HG03175 (cell line): ENCODE measurements around the gene RSF1.

Experiments used
- ATAC-seq: cut with Tn5 transposase; IDR thresholded peaks from one replicate; pipeline ENCODE4 v1.9.1; 2021; ENCODE audit warnings: mild to moderate bottlenecking, moderate library complexity; ENCODE audit not compliant: unreplicated experiment

The RSF1 gene

GRCh38 chr11:77750394-77751156 lies 69.9 kb downstream of the RSF1 start:
- no peak for ATAC-seq

GRCh38 chr11:77749232-77749631 lies 71.3 kb downstream of the RSF1 start:
- no peak for ATAC-seq

- ATAC-seq = no peak
These were observed 72.3 kb downstream of the RSF1 start for GRCh38 chr11:77748266-77748665.

- no peak for ATAC-seq
These were observed 73.0 kb downstream of the RSF1 start for GRCh38 chr11:77747381-77747969.

GRCh38 chr11:77736473-77736872 lies 84.0 kb downstream of the RSF1 start:
- ATAC-seq = no peak

- no peak for ATAC-seq
These were observed 85.6 kb downstream of the RSF1 start for GRCh38 chr11:77734890-77735289.

- ATAC-seq = no peak
These were observed 88.4 kb downstream of the RSF1 start for GRCh38 chr11:77732143-77732542.

- no peak for ATAC-seq
These were observed 89.7 kb downstream of the RSF1 start for GRCh38 chr11:77730789-77731188.

GRCh38 chr11:77729063-77729462 lies 91.5 kb downstream of the RSF1 start:
- ATAC-seq = no peak

GRCh38 chr11:77728203-77728786 lies 92.2 kb downstream of the RSF1 start:
- no peak for ATAC-seq

GRCh38 chr11:77726524-77726923 lies 94.0 kb downstream of the RSF1 start:
- no peak for ATAC-seq

- no peak for ATAC-seq
These were observed 95.1 kb downstream of the RSF1 start for GRCh38 chr11:77725433-77725832.

GRCh38 chr11:77724636-77725035 lies 95.9 kb downstream of the RSF1 start:
- ATAC-seq = no peak

GRCh38 chr11:77723024-77723423 lies 97.5 kb downstream of the RSF1 start:
- no peak for ATAC-seq

- ATAC-seq = no peak
These were observed 110.2 kb downstream of the RSF1 start for GRCh38 chr11:77710358-77710757.

- no peak for ATAC-seq
These were observed 114.5 kb downstream of the RSF1 start for GRCh38 chr11:77705876-77706579.

- ATAC-seq = no peak
These were observed 115.2 kb downstream of the RSF1 start for GRCh38 chr11:77705195-77705875.

GRCh38 chr11:77704029-77704428 lies 116.5 kb downstream of the RSF1 start:
- no peak for ATAC-seq

- no peak for ATAC-seq
These were observed 121.1 kb downstream of the RSF1 start for GRCh38 chr11:77699425-77699824.

- ATAC-seq = no peak
These were observed 121.6 kb downstream of the RSF1 start for GRCh38 chr11:77698896-77699295.

GRCh38 chr11:77697865-77698264 lies 122.7 kb downstream of the RSF1 start:
- no peak for ATAC-seq
